H1 (cell line): ENCODE data around the gene BSND. TPM values are rescaled to one million over a fixed set of nuclear protein-coding genes. Genes with fewer than 3 reads are reported as not detected.

ENCODE experiments used
- CTCF ChIA-PET: fragments of 300-600 bp; sonication (Branson Sonifier 250); formaldehyde crosslinking; loops from one replicate; lab custom pipeline; 2021; ENCODE audit not compliant: partially characterized antibody; lab: Charles Lee
- POLR2A ChIA-PET: fragments of 300-600 bp; sonication (Branson Sonifier 250); formaldehyde crosslinking; loops from one replicate; lab custom pipeline; 2021; ENCODE audit warnings: inconsistent platforms; ENCODE audit not compliant: partially characterized antibody; lab: Charles Lee
- DNase-seq, 2 experiments: peaks; one replicate each; pipeline versions ENCODE4 v3.0.0 to v3.0.0-alpha.2; 2010 to 2022; ENCODE audit warnings: low spot score in 2 of 2, low read depth in 1 of 2, mixed read lengths in 1 of 2
- FAIRE-seq: peaks from 2 replicates; lab custom pipeline; 2011; peaks lifted over from hg19 to GRCh38; lab: Jason Lieb, UNC
- H2AFZ ChIP-seq: 2 replicates; pipeline ENCODE4 v1.8.1; 2012; ENCODE audit warnings: low read length, inconsistent platforms
- H2AK5ac ChIP-seq: 2 replicates; pipeline ENCODE4 v1.6.1; 2013; ENCODE audit warnings: low read depth, low read length
- H2BK120ac ChIP-seq: replicated peaks from 2 replicates; pipeline ENCODE3; 2013; ENCODE audit warnings: low read depth, low read length, inconsistent platforms
- H2BK12ac ChIP-seq: 2 replicates; pipeline ENCODE4 v1.6.1; 2013; ENCODE audit warnings: low read depth, low read length
- H2BK15ac ChIP-seq: 2 replicates; pipeline ENCODE4 v1.6.1; 2013; ENCODE audit warnings: low read length
- H2BK20ac ChIP-seq: 2 replicates; pipeline ENCODE4 v1.6.1; 2013; ENCODE audit warnings: low read length
- H2BK5ac ChIP-seq: 2 replicates; pipeline ENCODE4 v1.6.1; 2013; ENCODE audit warnings: low read depth, low read length
- H3K14ac ChIP-seq: 2 replicates; pipeline ENCODE4 v1.6.1; 2013; ENCODE audit warnings: inconsistent platforms; ENCODE audit not compliant: insufficient read length
- H3K18ac ChIP-seq: 2 replicates; pipeline ENCODE4 v1.6.1; 2013; ENCODE audit warnings: low read length; ENCODE audit errors: extremely low read depth
- H3K23ac ChIP-seq: 2 replicates; pipeline ENCODE4 v1.6.1; 2013; ENCODE audit warnings: inconsistent platforms; ENCODE audit not compliant: insufficient read length
- H3K23me2 ChIP-seq: 2 replicates; pipeline ENCODE4 v1.6.1; 2013; ENCODE audit warnings: low read depth, low read length
- H3K27ac ChIP-seq: 2 replicates; pipeline ENCODE4 v1.6.1; 2011; ENCODE audit warnings: low read depth, low read length, inconsistent platforms
- H3K27me3 ChIP-seq, 4 experiments: replicated peaks in 1 of 4; 1 replicate in 1 of 4; 2 replicates in 3 of 4; pipeline versions ENCODE4 v1.6.1 to v1.8.1; 2011 to 2013; ENCODE audit warnings: low read length in 3 of 4, mild to moderate bottlenecking in 3 of 4, inconsistent platforms in 2 of 4, mixed read lengths in 2 of 4, moderate library complexity in 1 of 4; ENCODE audit not compliant: control insufficient read depth in 3 of 4, insufficient read depth in 3 of 4; ENCODE audit errors: extremely low read depth in 1 of 4
- H3K36me3 ChIP-seq, 4 experiments: 2 replicates each; pipeline versions ENCODE4 v1.6.1 to v1.8.1; 2011 to 2013; ENCODE audit warnings: mild to moderate bottlenecking in 4 of 4, low read length in 3 of 4, moderate library complexity in 2 of 4, control low read depth in 1 of 4, inconsistent platforms in 1 of 4; ENCODE audit not compliant: insufficient read depth in 4 of 4, control insufficient read depth in 2 of 4
- H3K4ac ChIP-seq: replicated peaks from 2 replicates; pipeline ENCODE3; 2013; ENCODE audit warnings: low read length, low read depth, mixed read lengths, inconsistent platforms; ENCODE audit not compliant: insufficient read length
- H3K4me1 ChIP-seq, 4 experiments: replicated peaks in 1 of 4; 1 replicate in 1 of 4; 2 replicates in 3 of 4; pipeline versions ENCODE4 v1.6.1 to v1.8.1; 2011 to 2013; ENCODE audit warnings: low read length in 3 of 4, inconsistent platforms in 2 of 4, mixed read lengths in 1 of 4; ENCODE audit not compliant: insufficient read depth in 4 of 4, control insufficient read depth in 3 of 4
- H3K4me2 ChIP-seq, 2 experiments: 2 replicates each; pipeline versions ENCODE4 v1.6.1 to v1.8.1; 2011 to 2013; ENCODE audit warnings: low read depth in 2 of 2, low read length in 2 of 2, control low read depth in 1 of 2, inconsistent platforms in 1 of 2, mild to moderate bottlenecking in 1 of 2; ENCODE audit not compliant: insufficient read depth in 1 of 2
- H3K4me3 ChIP-seq, 4 experiments: fragments of 200-600, 300-600 bp in 1 of 4; sonication (generic), shearing (Covaris generic), sonication (Bioruptor Twin) in 1 of 4; 2 replicates each; pipeline versions ENCODE4 v1.5.1 to v1.8.1; 2011 to 2016; ENCODE audit warnings: low read length in 4 of 4, low read depth in 3 of 4, control low read depth in 2 of 4, inconsistent platforms in 2 of 4, mild to moderate bottlenecking in 2 of 4, mixed read lengths in 1 of 4, moderate library complexity in 1 of 4; ENCODE audit not compliant: insufficient read depth in 2 of 4; ENCODE audit errors: extremely low read depth in 1 of 4
- H3K56ac ChIP-seq: replicated peaks from 2 replicates; pipeline ENCODE3; 2013; ENCODE audit warnings: low read depth, mild to moderate bottlenecking, mixed read lengths, low read length, inconsistent platforms; ENCODE audit not compliant: insufficient read length
- H3K79me1 ChIP-seq: 2 replicates; pipeline ENCODE4 v1.6.1; 2013; ENCODE audit warnings: low read depth, low read length, control low read depth
- H3K79me2 ChIP-seq, 2 experiments: 2 replicates each; pipeline versions ENCODE4 v1.6.1 to v1.8.1; 2012 to 2013; ENCODE audit warnings: low read length in 2 of 2, mild to moderate bottlenecking in 2 of 2, inconsistent platforms in 1 of 2; ENCODE audit not compliant: insufficient read depth in 2 of 2, control insufficient read depth in 1 of 2
- H3K9ac ChIP-seq, 4 experiments: replicated peaks in 1 of 4; 1 replicate in 1 of 4; 2 replicates in 3 of 4; pipeline versions ENCODE4 v1.6.1 to v1.8.1; 2011 to 2013; ENCODE audit warnings: low read depth in 3 of 4, low read length in 3 of 4, control low read depth in 2 of 4, mild to moderate bottlenecking in 2 of 4, moderate library complexity in 2 of 4, inconsistent platforms in 1 of 4; ENCODE audit errors: extremely low read depth in 1 of 4
- H3K9me3 ChIP-seq, 2 experiments: 2 replicates each; pipeline versions ENCODE4 v1.6.1 to v1.8.1; 2012 to 2013; ENCODE audit warnings: mild to moderate bottlenecking in 2 of 2, moderate library complexity in 2 of 2, control low read depth in 1 of 2, inconsistent platforms in 1 of 2, low read depth in 1 of 2, low read length in 1 of 2, mixed read lengths in 1 of 2; ENCODE audit not compliant: insufficient read depth in 2 of 2
- H4K20me1 ChIP-seq, 2 experiments: replicated peaks in 1 of 2; 2 replicates each; pipeline versions ENCODE3 to v1.8.1; 2011 to 2013; ENCODE audit warnings: inconsistent platforms in 2 of 2, low read length in 2 of 2, mild to moderate bottlenecking in 1 of 2; ENCODE audit not compliant: insufficient read depth in 2 of 2, control insufficient read depth in 1 of 2
- H4K5ac ChIP-seq: 2 replicates; pipeline ENCODE4 v1.6.1; 2013; ENCODE audit warnings: low read length, low read depth, mixed read lengths, inconsistent platforms; ENCODE audit not compliant: insufficient read length
- H4K8ac ChIP-seq: 2 replicates; pipeline ENCODE4 v1.8.0; 2013; ENCODE audit warnings: mild to moderate bottlenecking, moderate library complexity, low read length, inconsistent platforms; ENCODE audit not compliant: insufficient read depth; ENCODE audit errors: extremely low read depth
- H4K91ac ChIP-seq: replicated peaks from 2 replicates; pipeline ENCODE3; 2013; ENCODE audit warnings: low read length, mixed read lengths, inconsistent platforms; ENCODE audit not compliant: insufficient read length
- CHD2 ChIP-seq: IDR thresholded peaks from 2 replicates; pipeline ENCODE4 v1.6.1; 2012; ENCODE audit warnings: low read length, improper control_type of control experiment
- EZH2 ChIP-seq: fragments of 200-600 bp; sonication (generic); IDR thresholded peaks from 2 replicates; pipeline ENCODE4 v1.7.1; 2012; ENCODE audit warnings: low read depth, mild to moderate bottlenecking, moderate library complexity, low read length, inconsistent platforms; ENCODE audit not compliant: severe bottlenecking
- GTF2F1 ChIP-seq: IDR thresholded peaks from 2 replicates; pipeline ENCODE4 v1.6.1; 2012; ENCODE audit warnings: low read depth, low read length, improper control_type of control experiment, borderline replicate concordance
- HDAC2 ChIP-seq, 2 experiments: fragments of 300-600 bp in 1 of 2; sonication (generic) in 1 of 2; IDR thresholded peaks; 2 replicates each; pipeline ENCODE4 v1.6.1; 2011 to 2012; ENCODE audit warnings: low read depth in 2 of 2, low read length in 2 of 2, mild to moderate bottlenecking in 2 of 2, moderate library complexity in 2 of 2, borderline replicate concordance in 1 of 2, inconsistent platforms in 1 of 2
- HDAC6 ChIP-seq: IDR thresholded peaks from one replicate; pipeline ENCODE4 v1.7.1; 2012; ENCODE audit warnings: low read depth, mild to moderate bottlenecking, inconsistent platforms, low read length, moderate library complexity
- KDM4A ChIP-seq: IDR thresholded peaks from one replicate; pipeline ENCODE4 v1.7.1; 2012; ENCODE audit warnings: low read depth, mild to moderate bottlenecking, moderate library complexity, low read length, inconsistent platforms; ENCODE audit not compliant: severe bottlenecking
- KDM5A ChIP-seq: fragments of 200-600 bp; IDR thresholded peaks from 2 replicates; pipeline ENCODE4 v1.7.1; 2012; ENCODE audit warnings: mild to moderate bottlenecking, low read length, inconsistent platforms, mixed read lengths
- MAFK ChIP-seq: IDR thresholded peaks from 2 replicates; pipeline ENCODE4 v1.6.1; 2012; ENCODE audit warnings: low read depth, mild to moderate bottlenecking, improper control_type of control experiment, low read length
- NANOG ChIP-seq: IDR thresholded peaks from 2 replicates; pipeline ENCODE4 v1.6.1; 2011; ENCODE audit warnings: low read length, low read depth, mild to moderate bottlenecking, inconsistent platforms; ENCODE audit not compliant: insufficient read depth, poor library complexity, severe bottlenecking
- POLR2A ChIP-seq, 2 experiments: IDR thresholded peaks; 1 replicate in 1 of 2; 2 replicates in 1 of 2; pipeline ENCODE4 v1.6.1; 2011; ENCODE audit warnings: low read depth in 2 of 2, low read length in 2 of 2, mild to moderate bottlenecking in 2 of 2; ENCODE audit errors: control extremely low read depth in 1 of 2
- POU5F1 ChIP-seq: IDR thresholded peaks from 2 replicates; pipeline ENCODE4 v1.6.1; 2011; ENCODE audit warnings: low read depth, mild to moderate bottlenecking, low read length, moderate library complexity
- RXRA ChIP-seq: IDR thresholded peaks from 2 replicates; pipeline ENCODE4 v1.6.1; 2011; ENCODE audit warnings: low read depth, mild to moderate bottlenecking, low read length, moderate library complexity; ENCODE audit not compliant: insufficient read depth
- SIN3A ChIP-seq, 2 experiments: IDR thresholded peaks in 1 of 2; conservative IDR thresholded peaks in 1 of 2; 2 replicates each; pipeline ENCODE4 v1.6.1; 2011 to 2012; ENCODE audit warnings: low read length in 2 of 2, improper control_type of control experiment in 1 of 2, low read depth in 1 of 2, mild to moderate bottlenecking in 1 of 2
- SIX5 ChIP-seq: IDR thresholded peaks from 2 replicates; pipeline ENCODE4 v1.6.1; 2011; ENCODE audit warnings: mild to moderate bottlenecking, low read depth, low read length
- SP4 ChIP-seq: IDR thresholded peaks from 2 replicates; pipeline ENCODE4 v1.6.1; 2012; ENCODE audit warnings: low read length, inconsistent platforms
- WGBS, 2 experiments: shearing (Covaris generic) in 1 of 2; methylation state at CpG; one replicate each; pipeline versions ENCODE4 v1.1.6 to v1.1.7; 2013 to 2015; ENCODE audit warnings: low lambda C conversion rate in 2 of 2, mixed read lengths in 2 of 2, inconsistent platforms in 1 of 2, low coverage in 1 of 2, missing lambda C conversion rate in 1 of 2; ENCODE audit not compliant: insufficient replicate concordance in 2 of 2, insufficient coverage in 1 of 2, insufficient read length in 1 of 2; ENCODE audit errors: extremely low coverage in 1 of 2, missing lambda C conversion rate in 1 of 2; 5-methylcytosine and 5-hydroxymethylcytosine counted together
- polyA plus RNA-seq, 7 experiments: library from polyadenylated mRNA; depleted of rRNA in 3 of 7; stranded (reverse) in 5 of 7; unstranded in 2 of 7; fragments of >200 nt in 5 of 7; fragments of 200-250 nt in 2 of 7; gene quantifications; 1 replicate in 5 of 7; 2 replicates in 1 of 7; 4 replicates in 1 of 7; pipeline versions ENCODE4 v1.2.1 to v1.2.3, GENCODE V29; 2011 to 2013; ENCODE audit warnings: missing spikeins in 2 of 7, mixed read lengths in 2 of 7
- total RNA-seq: library from RNA; stranded (reverse); fragmentation: NEBNext Ultra II Directional; extraction: Animal tissue kit (Norgen Biotek cat#: 25700); gene quantifications from 2 replicates; pipeline ENCODE4 v1.2.1, GENCODE V29; 2021

The BSND gene
- total and polyA plus RNA-seq, 2 of the 8 experiments (the other 6 are each of a cell fraction or from before 2014, with no cell fraction given) = 0.43 to 0.68 TPM

GRCh38 chr1:55015123-55015522 lies 16.4 kb downstream of the BSND start:
- H3K18ac ChIP-seq = no peak overlapping the region
- no peak overlapping the region for H3K14ac ChIP-seq
- H2BK20ac ChIP-seq = no peak overlapping the region
- no peaks in the 10 kb centered on the region for H3K79me2 ChIP-seq
- H3K4me3 ChIP-seq = no peak overlapping the region
- H3K9me3 ChIP-seq = no peaks in the 10 kb centered on the region
- no peak overlapping the region for H3K56ac ChIP-seq
- no peak for DNase-seq
- no peaks in the 10 kb centered on the region for H3K79me1 ChIP-seq
- H4K8ac ChIP-seq = no peak overlapping the region
- no peak overlapping the region for H2BK12ac ChIP-seq
- H3K23me2 ChIP-seq = no peaks in the 10 kb centered on the region
- H2BK120ac ChIP-seq = no peak overlapping the region
- no peak overlapping the region for H2AFZ ChIP-seq
- H4K5ac ChIP-seq = no peak overlapping the region
- H3K9ac ChIP-seq = no peak overlapping the region
- no peak overlapping the region for H3K23ac ChIP-seq
- H2AK5ac ChIP-seq = no peak overlapping the region
- no peak overlapping the region for H3K27ac ChIP-seq
- H3K36me3 ChIP-seq = no peaks in the 10 kb centered on the region
- no peak overlapping the region for H2BK5ac ChIP-seq
- ChIA-PET CTCF (interaction anchor here (0.7 to 14.1 kb wide), 7 partner anchors 8 to 168 kb away, joined by 3 to 343 read pairs (median 3); partner anchors contain the start of gene BSND), POLR2A (no interaction called here)
- H3K4ac ChIP-seq = no peak overlapping the region
- 84% methylated on average over 5 of the region's 5 CpGs; no CpG with 5 or more reads in 1 of the 2 experiments for WGBS, 2 experiments
- H2BK15ac ChIP-seq = no peak overlapping the region
- no peaks in the 10 kb centered on the region for H4K20me1 ChIP-seq
- no peaks in the 10 kb centered on the region; a peak in 2 of 7 replicates for H3K27me3 ChIP-seq
- H3K4me1 ChIP-seq = peaks cover 0 to 10% (median 3%) of the 10 kb centered on the region in 4 experiments; a peak in 4 of 7 replicates
- no peak overlapping the region for H4K91ac ChIP-seq
- no peak for TF ChIP-seq KDM5A
- no peak for TF ChIP-seq CHD2
- TF ChIP-seq POLR2A (IDR thresholded peaks at IDR 0.05; ENCODE audit: control extremely low read depth in 1 of 2, low read depth in 2 of 2, low read length in 2 of 2) = no peak
- TF ChIP-seq EZH2 = no peak
- TF ChIP-seq HDAC6 = no peak
- TF ChIP-seq RXRA = no peak
- no peak for TF ChIP-seq SP4
- TF ChIP-seq HDAC2 (IDR thresholded peaks at IDR 0.05; ENCODE audit: borderline replicate concordance in 1 of 2, low read depth in 2 of 2, low read length in 2 of 2) = no peak
- TF ChIP-seq GTF2F1 = no peak
- TF ChIP-seq NANOG = no peak
- TF ChIP-seq MAFK = no peak
- no peak for TF ChIP-seq POU5F1
- no peak for TF ChIP-seq KDM4A
- no peak for TF ChIP-seq SIX5
- TF ChIP-seq SIN3A (conservative IDR thresholded peaks at IDR 0.05 in 1 of 2, IDR thresholded peaks at IDR 0.05 in 1 of 2; ENCODE audit: low read depth in 1 of 2, low read length in 2 of 2) = no peak
- FAIRE-seq = no peak
- H3K4me2 ChIP-seq = no peak overlapping the region
